Panc1 (cell line): ENCODE measurements around the gene CNGB1.

Experiments used
- TCF7L2 ChIP-seq: IDR thresholded peaks from 2 replicates; pipeline ENCODE4 v1.6.1; 2011; ENCODE audit warnings: mild to moderate bottlenecking, low read depth, low read length, inconsistent platforms
- TF ChIP-seq, protein P1 (sequence below): fragments of 450-650 bp; IDR thresholded peaks from 2 replicates; pipeline ENCODE4 v1.5.1; 2017; ENCODE audit warnings: mild to moderate bottlenecking
- TF ChIP-seq, protein P2 (sequence below), 2 experiments: IDR thresholded peaks; 2 replicates each; pipeline ENCODE4 v1.6.1; 2011 to 2012; ENCODE audit warnings: low read depth in 2 of 2, control low read depth in 1 of 2, low read length in 1 of 2, mild to moderate bottlenecking in 1 of 2, moderate library complexity in 1 of 2; ENCODE audit not compliant: insufficient read depth in 1 of 2

DNA sequence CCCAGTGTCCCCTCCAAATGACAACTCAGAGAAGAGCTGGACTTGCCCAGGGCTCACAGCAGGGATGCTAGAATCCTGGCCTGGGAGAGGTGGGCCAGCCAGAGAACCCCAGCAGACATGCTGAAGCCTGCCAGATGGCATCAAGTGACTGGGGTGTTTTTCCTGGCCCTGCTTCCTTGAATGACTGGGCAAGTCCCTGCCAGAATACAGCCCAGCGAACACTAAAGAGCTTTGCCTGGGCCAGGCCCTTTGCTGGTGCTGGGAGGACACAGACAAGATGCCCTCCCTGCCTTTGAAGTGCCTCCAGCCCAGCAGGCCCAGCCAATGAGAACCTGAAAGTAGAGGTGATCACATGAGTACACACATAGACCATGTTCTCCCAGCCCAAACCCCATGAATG is 18.0 kb upstream of the CNGB1 start:
- TF ChIP-seq, protein P1, sequence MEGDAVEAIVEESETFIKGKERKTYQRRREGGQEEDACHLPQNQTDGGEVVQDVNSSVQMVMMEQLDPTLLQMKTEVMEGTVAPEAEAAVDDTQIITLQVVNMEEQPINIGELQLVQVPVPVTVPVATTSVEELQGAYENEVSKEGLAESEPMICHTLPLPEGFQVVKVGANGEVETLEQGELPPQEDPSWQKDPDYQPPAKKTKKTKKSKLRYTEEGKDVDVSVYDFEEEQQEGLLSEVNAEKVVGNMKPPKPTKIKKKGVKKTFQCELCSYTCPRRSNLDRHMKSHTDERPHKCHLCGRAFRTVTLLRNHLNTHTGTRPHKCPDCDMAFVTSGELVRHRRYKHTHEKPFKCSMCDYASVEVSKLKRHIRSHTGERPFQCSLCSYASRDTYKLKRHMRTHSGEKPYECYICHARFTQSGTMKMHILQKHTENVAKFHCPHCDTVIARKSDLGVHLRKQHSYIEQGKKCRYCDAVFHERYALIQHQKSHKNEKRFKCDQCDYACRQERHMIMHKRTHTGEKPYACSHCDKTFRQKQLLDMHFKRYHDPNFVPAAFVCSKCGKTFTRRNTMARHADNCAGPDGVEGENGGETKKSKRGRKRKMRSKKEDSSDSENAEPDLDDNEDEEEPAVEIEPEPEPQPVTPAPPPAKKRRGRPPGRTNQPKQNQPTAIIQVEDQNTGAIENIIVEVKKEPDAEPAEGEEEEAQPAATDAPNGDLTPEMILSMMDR: no peak
- TF ChIP-seq, protein P2, sequence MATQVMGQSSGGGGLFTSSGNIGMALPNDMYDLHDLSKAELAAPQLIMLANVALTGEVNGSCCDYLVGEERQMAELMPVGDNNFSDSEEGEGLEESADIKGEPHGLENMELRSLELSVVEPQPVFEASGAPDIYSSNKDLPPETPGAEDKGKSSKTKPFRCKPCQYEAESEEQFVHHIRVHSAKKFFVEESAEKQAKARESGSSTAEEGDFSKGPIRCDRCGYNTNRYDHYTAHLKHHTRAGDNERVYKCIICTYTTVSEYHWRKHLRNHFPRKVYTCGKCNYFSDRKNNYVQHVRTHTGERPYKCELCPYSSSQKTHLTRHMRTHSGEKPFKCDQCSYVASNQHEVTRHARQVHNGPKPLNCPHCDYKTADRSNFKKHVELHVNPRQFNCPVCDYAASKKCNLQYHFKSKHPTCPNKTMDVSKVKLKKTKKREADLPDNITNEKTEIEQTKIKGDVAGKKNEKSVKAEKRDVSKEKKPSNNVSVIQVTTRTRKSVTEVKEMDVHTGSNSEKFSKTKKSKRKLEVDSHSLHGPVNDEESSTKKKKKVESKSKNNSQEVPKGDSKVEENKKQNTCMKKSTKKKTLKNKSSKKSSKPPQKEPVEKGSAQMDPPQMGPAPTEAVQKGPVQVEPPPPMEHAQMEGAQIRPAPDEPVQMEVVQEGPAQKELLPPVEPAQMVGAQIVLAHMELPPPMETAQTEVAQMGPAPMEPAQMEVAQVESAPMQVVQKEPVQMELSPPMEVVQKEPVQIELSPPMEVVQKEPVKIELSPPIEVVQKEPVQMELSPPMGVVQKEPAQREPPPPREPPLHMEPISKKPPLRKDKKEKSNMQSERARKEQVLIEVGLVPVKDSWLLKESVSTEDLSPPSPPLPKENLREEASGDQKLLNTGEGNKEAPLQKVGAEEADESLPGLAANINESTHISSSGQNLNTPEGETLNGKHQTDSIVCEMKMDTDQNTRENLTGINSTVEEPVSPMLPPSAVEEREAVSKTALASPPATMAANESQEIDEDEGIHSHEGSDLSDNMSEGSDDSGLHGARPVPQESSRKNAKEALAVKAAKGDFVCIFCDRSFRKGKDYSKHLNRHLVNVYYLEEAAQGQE (IDR thresholded peaks at IDR 0.05; ENCODE audit: insufficient read depth in 1 of 2, low read depth in 2 of 2, low read length in 1 of 2): no peak
- no peak for TF ChIP-seq TCF7L2
